GM18507 (cell line): ENCODE data around the gene TECPR2.
"Not testable (repeated sequence)": the region's sequence is repeated elsewhere in the genome, so short reads cannot be mapped to it uniquely, and the experiment has no call there.

Source experiments
- DNase-seq: peaks from one replicate; pipeline ENCODE4 v3.0.0; 2011; ENCODE audit warnings: low read depth; ENCODE audit not compliant: insufficient read length; ENCODE audit errors: extremely low spot score
- FAIRE-seq: peaks from 2 replicates; lab custom pipeline; 2011; peaks lifted over from hg19 to GRCh38; lab: Jason Lieb, UNC

TECPR2 gene

GRCh38 chr14:102333390-102333789 lies 29.4 kb upstream of the TECPR2 start:
- no peak for DNase-seq
- FAIRE-seq = no peak

- no peak for DNase-seq
- FAIRE-seq = no peak
These were observed 28.7 kb upstream of the TECPR2 start for GRCh38 chr14:102333795-102334705.

- no peak for FAIRE-seq
- DNase-seq = no peak
These were observed 27.6 kb upstream of the TECPR2 start for GRCh38 chr14:102335163-102335562.

GRCh38 chr14:102338724-102339123 lies 24.0 kb upstream of the TECPR2 start:
- FAIRE-seq (no peak), DNase-seq (no peak)

GRCh38 chr14:102341566-102341965 lies 21.2 kb upstream of the TECPR2 start:
- DNase-seq (no peak), FAIRE-seq (no peak)

GRCh38 chr14:102342238-102342637 lies 20.5 kb upstream of the TECPR2 start:
- DNase-seq = no peak
- FAIRE-seq = no peak

- FAIRE-seq = no peak
- no peak for DNase-seq
These were observed 18.7 kb upstream of the TECPR2 start for GRCh38 chr14:102344084-102344483.

GRCh38 chr14:102344485-102344884 lies 18.3 kb upstream of the TECPR2 start:
- FAIRE-seq = no peak
- DNase-seq = no peak

- DNase-seq (no peak), FAIRE-seq (no peak)
These were observed 17.5 kb upstream of the TECPR2 start for GRCh38 chr14:102345232-102345631.

- DNase-seq (no peak), FAIRE-seq (no peak)
These were observed 16.1 kb upstream of the TECPR2 start for GRCh38 chr14:102346645-102347044.

GRCh38 chr14:102348376-102348775 lies 14.4 kb upstream of the TECPR2 start:
- DNase-seq (no peak), FAIRE-seq (no peak)

GRCh38 chr14:102351023-102351422 lies 11.7 kb upstream of the TECPR2 start:
- DNase-seq (no peak), FAIRE-seq (no peak)

GRCh38 chr14:102351593-102351992 lies 11.1 kb upstream of the TECPR2 start:
- not testable (repeated sequence) for FAIRE-seq, DNase-seq

GRCh38 chr14:102352213-102352612 lies 10.5 kb upstream of the TECPR2 start:
- FAIRE-seq = no peak
- DNase-seq = no peak

GRCh38 chr14:102353126-102353619 lies 9.6 kb upstream of the TECPR2 start:
- DNase-seq (no peak), FAIRE-seq (no peak)

- no peak for FAIRE-seq
- no peak for DNase-seq
These were observed 6.5 kb upstream of the TECPR2 start for GRCh38 chr14:102356280-102356679.

- DNase-seq (no peak), FAIRE-seq (no peak)
These were observed 3.4 kb upstream of the TECPR2 start for GRCh38 chr14:102359341-102359740.

- FAIRE-seq (no peak), DNase-seq (no peak)
These were observed 2.4 kb upstream of the TECPR2 start for GRCh38 chr14:102360388-102360787.

- DNase-seq (no peak), FAIRE-seq (peak; percentile 56)
These were observed 657 bp upstream of the TECPR2 start for GRCh38 chr14:102362084-102362483.

- no peak for FAIRE-seq
- DNase-seq = no peak
These were observed 622 bp downstream of the TECPR2 start for GRCh38 chr14:102363182-102363943.
